ENCODE measurements around the gene PTPRE.

The PTPRE gene

DNA sequence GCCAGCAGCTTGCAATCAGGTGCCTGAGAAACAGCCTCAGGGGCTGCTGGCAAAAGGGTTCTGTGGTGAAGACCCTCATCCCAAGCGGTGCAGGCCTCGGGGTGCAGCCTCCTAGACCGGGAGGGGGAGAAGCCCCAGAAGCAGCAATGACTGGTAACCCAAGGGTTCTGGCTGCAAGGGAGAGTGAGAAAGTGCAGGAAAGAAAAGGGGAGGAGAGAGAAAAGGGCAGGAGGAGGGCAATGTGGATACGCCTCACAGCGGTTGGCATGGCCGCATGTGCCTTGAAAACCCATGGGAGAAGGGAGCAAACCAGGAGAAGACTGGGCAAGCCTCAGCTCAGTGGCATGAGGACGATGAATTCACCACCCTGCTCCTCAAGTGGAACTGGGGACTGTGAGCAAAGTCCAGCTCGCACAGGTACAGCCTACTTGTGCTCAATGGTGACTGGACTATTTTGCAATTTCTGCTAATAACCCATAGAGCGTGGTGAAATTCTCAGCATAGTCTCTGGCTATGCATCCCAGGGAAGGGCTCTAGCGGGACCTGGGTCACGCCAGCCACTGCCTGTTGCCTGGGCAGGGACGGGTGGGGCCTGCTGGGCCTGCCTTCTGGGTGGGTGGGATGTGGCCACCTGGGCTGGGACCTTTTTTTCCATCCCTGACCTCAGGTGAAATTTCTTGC lies 20.4 kb upstream of the PTPRE start:
- H3K36me3 ChIP-seq (ENCODE audit: control insufficient read depth, insufficient read depth, low read length): no peaks in the 10 kb centered on the region
- H3K4me1 ChIP-seq (ENCODE audit: control insufficient read depth, insufficient read depth, low read length): no peaks in the 10 kb centered on the region

GRCh38 chr10:127887541-127888415 lies 19.1 kb upstream of the PTPRE start:
- Histone ChIP-seq H3K9ac (ENCODE audit: low read depth, low read length) (no peak overlapping the region), H3K4me1 (ENCODE audit: control insufficient read depth, insufficient read depth, low read length) (no peaks in the 10 kb centered on the region), H3K9me3 (ENCODE audit: control insufficient read depth, insufficient read depth, low read length) (no peaks in the 10 kb centered on the region), H3K27me3 (ENCODE audit: control insufficient read depth, insufficient read depth, low read length) (no peaks in the 10 kb centered on the region), H3K4me3 (ENCODE audit: low read depth, low read length) (no peak overlapping the region), H3K36me3 (ENCODE audit: control insufficient read depth, insufficient read depth, low read length) (no peaks in the 10 kb centered on the region)

More for the DNA sequence above, 20.4 kb upstream of the PTPRE start:
- Histone ChIP-seq H3K27me3 (ENCODE audit: control insufficient read depth, insufficient read depth, low read length) (no peaks in the 10 kb centered on the region), H3K4me3 (ENCODE audit: low read depth, low read length) (no peak overlapping the region), H3K9me3 (ENCODE audit: control insufficient read depth, insufficient read depth, low read length) (no peaks in the 10 kb centered on the region), H3K9ac (ENCODE audit: low read depth, low read length) (no peak overlapping the region)

DNA sequence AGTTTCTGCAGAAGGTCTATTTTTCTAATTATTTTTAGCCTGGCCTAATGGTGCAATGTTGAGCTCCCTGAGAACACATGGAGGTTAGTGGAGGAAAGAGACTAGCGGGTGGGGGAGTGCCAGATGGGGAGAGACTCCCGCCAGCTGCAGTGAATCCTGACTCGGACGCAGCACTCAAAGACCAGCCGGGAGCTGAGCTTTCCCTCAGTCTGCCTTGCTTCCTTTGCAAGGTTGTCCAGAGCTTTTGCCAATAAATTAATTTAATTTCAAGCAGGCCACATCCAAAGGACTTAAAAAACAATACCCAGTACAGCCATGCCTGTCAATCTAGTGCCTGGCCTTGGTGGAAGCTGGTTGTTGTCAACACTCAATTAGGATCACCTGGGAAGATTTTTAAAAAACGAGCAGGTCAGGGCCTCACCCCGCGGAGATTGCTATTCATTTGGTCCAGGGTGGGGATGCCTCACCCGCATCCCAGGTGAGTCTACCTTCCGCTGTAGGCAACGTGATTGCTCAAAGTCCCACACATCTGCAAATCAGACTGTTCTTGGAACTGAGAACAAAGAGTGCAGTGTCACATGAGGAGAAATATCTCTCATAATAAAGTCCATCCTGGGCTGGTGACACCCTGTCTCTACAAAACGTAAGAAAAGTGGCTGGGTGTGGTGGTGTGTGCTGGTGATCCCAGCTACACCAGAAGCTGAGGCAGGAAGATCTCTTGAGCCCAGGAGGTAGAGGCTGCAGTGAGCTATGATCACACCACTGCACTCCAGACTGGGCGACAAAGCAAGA lies 18.2 kb upstream of the PTPRE start:
- H3K36me3 ChIP-seq (ENCODE audit: control insufficient read depth, insufficient read depth, low read length): no peaks in the 10 kb centered on the region
- no peaks in the 10 kb centered on the region for H3K27me3 ChIP-seq (ENCODE audit: control insufficient read depth, insufficient read depth, low read length)
- H3K9ac ChIP-seq (ENCODE audit: low read depth, low read length): no peak overlapping the region
- H3K9me3 ChIP-seq (ENCODE audit: control insufficient read depth, insufficient read depth, low read length): no peaks in the 10 kb centered on the region
- no peaks in the 10 kb centered on the region for H3K4me1 ChIP-seq (ENCODE audit: control insufficient read depth, insufficient read depth, low read length)
- H3K4me3 ChIP-seq (ENCODE audit: low read depth, low read length): no peak overlapping the region

GRCh38 chr10:127889605-127890195 lies 17.2 kb upstream of the PTPRE start:
- Histone ChIP-seq H3K27me3 (ENCODE audit: control insufficient read depth, insufficient read depth, low read length) (no peaks in the 10 kb centered on the region), H3K9me3 (ENCODE audit: control insufficient read depth, insufficient read depth, low read length) (no peaks in the 10 kb centered on the region), H3K9ac (ENCODE audit: low read depth, low read length) (no peak overlapping the region), H3K4me1 (ENCODE audit: control insufficient read depth, insufficient read depth, low read length) (no peaks in the 10 kb centered on the region), H3K4me3 (ENCODE audit: low read depth, low read length) (no peak overlapping the region), H3K36me3 (ENCODE audit: control insufficient read depth, insufficient read depth, low read length) (no peaks in the 10 kb centered on the region)

GRCh38 chr10:127890216-127890615 lies 16.7 kb upstream of the PTPRE start:
- H3K9ac ChIP-seq (ENCODE audit: low read depth, low read length): no peak overlapping the region

GRCh38 chr10:127890832-127891334 lies 16.0 kb upstream of the PTPRE start:
- Histone ChIP-seq H3K9ac (ENCODE audit: low read depth, low read length) (no peak overlapping the region), H3K9me3 (ENCODE audit: control insufficient read depth, insufficient read depth, low read length) (no peaks in the 10 kb centered on the region), H3K27me3 (ENCODE audit: control insufficient read depth, insufficient read depth, low read length) (no peaks in the 10 kb centered on the region), H3K4me1 (ENCODE audit: control insufficient read depth, insufficient read depth, low read length) (no peaks in the 10 kb centered on the region), H3K4me3 (ENCODE audit: low read depth, low read length) (no peak overlapping the region), H3K36me3 (ENCODE audit: control insufficient read depth, insufficient read depth, low read length) (no peaks in the 10 kb centered on the region)

More at GRCh38 chr10:127890216-127890615, 16.7 kb upstream of the PTPRE start:
- Histone ChIP-seq H3K27me3 (ENCODE audit: control insufficient read depth, insufficient read depth, low read length) (no peaks in the 10 kb centered on the region), H3K36me3 (ENCODE audit: control insufficient read depth, insufficient read depth, low read length) (no peaks in the 10 kb centered on the region), H3K4me3 (ENCODE audit: low read depth, low read length) (no peak overlapping the region), H3K9me3 (ENCODE audit: control insufficient read depth, insufficient read depth, low read length) (no peaks in the 10 kb centered on the region), H3K4me1 (ENCODE audit: control insufficient read depth, insufficient read depth, low read length) (no peaks in the 10 kb centered on the region)

- no peak within 1 kb of the TSS for H3K9ac ChIP-seq (ENCODE audit: low read depth, low read length)
- no peak within 1 kb of the TSS for H3K4me3 ChIP-seq (ENCODE audit: low read depth, low read length)
- no peaks in the 10 kb centered on the region for H3K9me3 ChIP-seq (ENCODE audit: control insufficient read depth, insufficient read depth, low read length)
Observed at GRCh38 chr10:127892743-127893142, 14.2 kb upstream of the PTPRE start, which contains the start of gene CLRN3. CLRN3 (minus strand) TSS chr10:127892941; CDS start chr10:127892784, 157 bp downstream.

GRCh38 chr10:127894146-127894545 lies 12.8 kb upstream of the PTPRE start:
- no peaks in the 10 kb centered on the region for H3K9me3 ChIP-seq (ENCODE audit: control insufficient read depth, insufficient read depth, low read length)
- no peaks in the 10 kb centered on the region for H3K4me1 ChIP-seq (ENCODE audit: control insufficient read depth, insufficient read depth, low read length)
- no peak overlapping the region for H3K9ac ChIP-seq (ENCODE audit: low read depth, low read length)
- no peaks in the 10 kb centered on the region for H3K27me3 ChIP-seq (ENCODE audit: control insufficient read depth, insufficient read depth, low read length)
- no peak overlapping the region for H3K4me3 ChIP-seq (ENCODE audit: low read depth, low read length)
- no peaks in the 10 kb centered on the region for H3K36me3 ChIP-seq (ENCODE audit: control insufficient read depth, insufficient read depth, low read length)

More at GRCh38 chr10:127892743-127893142, 14.2 kb upstream of the PTPRE start, which contains the start of gene CLRN3:
- Histone ChIP-seq H3K27me3 (ENCODE audit: control insufficient read depth, insufficient read depth, low read length) (no peaks in the 10 kb centered on the region), H3K4me1 (ENCODE audit: control insufficient read depth, insufficient read depth, low read length) (no peaks in the 10 kb centered on the region), H3K36me3 (ENCODE audit: control insufficient read depth, insufficient read depth, low read length) (no peaks in the 10 kb centered on the region)

- no peaks in the 10 kb centered on the region for H3K4me1 ChIP-seq (ENCODE audit: control insufficient read depth, insufficient read depth, low read length)
- H3K9ac ChIP-seq (ENCODE audit: low read depth, low read length): no peak overlapping the region
- no peaks in the 10 kb centered on the region for H3K27me3 ChIP-seq (ENCODE audit: control insufficient read depth, insufficient read depth, low read length)
- H3K36me3 ChIP-seq (ENCODE audit: control insufficient read depth, insufficient read depth, low read length): no peaks in the 10 kb centered on the region
- no peaks in the 10 kb centered on the region for H3K9me3 ChIP-seq (ENCODE audit: control insufficient read depth, insufficient read depth, low read length)
- no peak overlapping the region for H3K4me3 ChIP-seq (ENCODE audit: low read depth, low read length)
Observed at GRCh38 chr10:127896590-127896989, 10.3 kb upstream of the PTPRE start.

DNA sequence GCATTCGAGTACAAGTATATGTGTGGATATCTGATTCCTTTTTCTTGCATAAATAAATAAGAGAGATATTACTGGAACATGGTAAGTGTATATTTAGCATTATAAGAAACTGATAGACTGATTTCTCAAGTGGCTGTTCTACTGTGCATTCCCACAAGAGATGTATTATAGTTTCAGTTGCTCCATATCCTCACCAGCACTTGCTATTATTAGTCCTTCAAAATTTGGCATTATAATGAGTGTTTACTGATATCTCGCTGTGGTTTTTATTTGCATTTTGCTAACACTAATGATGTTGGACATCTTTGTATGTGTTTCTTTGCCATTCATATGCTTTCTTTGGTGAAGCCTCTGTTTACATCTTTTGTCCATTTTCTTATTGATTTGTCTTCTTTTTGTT lies 9.7 kb upstream of the PTPRE start:
- Histone ChIP-seq H3K4me3 (ENCODE audit: low read depth, low read length) (no peak overlapping the region), H3K36me3 (ENCODE audit: control insufficient read depth, insufficient read depth, low read length) (no peaks in the 10 kb centered on the region)

GRCh38 chr10:127899766-127900387 lies 7.0 kb upstream of the PTPRE start:
- no peaks in the 10 kb centered on the region for H3K9me3 ChIP-seq (ENCODE audit: control insufficient read depth, insufficient read depth, low read length)
- no peaks in the 10 kb centered on the region for H3K4me1 ChIP-seq (ENCODE audit: control insufficient read depth, insufficient read depth, low read length)
- H3K27me3 ChIP-seq (ENCODE audit: control insufficient read depth, insufficient read depth, low read length): no peaks in the 10 kb centered on the region
- no peak overlapping the region for H3K4me3 ChIP-seq (ENCODE audit: low read depth, low read length)
- H3K36me3 ChIP-seq (ENCODE audit: control insufficient read depth, insufficient read depth, low read length): no peaks in the 10 kb centered on the region
- H3K9ac ChIP-seq (ENCODE audit: low read depth, low read length): no peak overlapping the region

More for the DNA sequence above, 9.7 kb upstream of the PTPRE start:
- Histone ChIP-seq H3K9ac (ENCODE audit: low read depth, low read length) (no peak overlapping the region), H3K4me1 (ENCODE audit: control insufficient read depth, insufficient read depth, low read length) (no peaks in the 10 kb centered on the region), H3K9me3 (ENCODE audit: control insufficient read depth, insufficient read depth, low read length) (no peaks in the 10 kb centered on the region), H3K27me3 (ENCODE audit: control insufficient read depth, insufficient read depth, low read length) (no peaks in the 10 kb centered on the region)
